Karpas-422 (cell line): ENCODE data around the gene ADAMTS9. TPM values are rescaled to one million over a fixed set of nuclear protein-coding genes. Genes with fewer than 3 reads are reported as not detected.
"Not testable (repeated sequence)": the region's sequence is repeated elsewhere in the genome, so short reads cannot be mapped to it uniquely, and the experiment has no call there.

ENCODE experiments used
- DNase-seq: peaks from one replicate; pipeline ENCODE4 v3.0.0-alpha.2; 2015
- H2AFZ ChIP-seq: fragments of 200-600 bp; sonication (generic); 2 replicates; pipeline ENCODE4 v1.6.1; 2014; ENCODE audit warnings: antibody characterized with exemption, low read length, mixed read lengths
- H3K27ac ChIP-seq: fragments of 200-600 bp; sonication (generic); 2 replicates; pipeline ENCODE4 v1.5.1; 2014; ENCODE audit warnings: mild to moderate bottlenecking, low read length, moderate library complexity
- H3K27me3 ChIP-seq: fragments of 200-600 bp; sonication (generic); 2 replicates; pipeline ENCODE4 v1.6.1; 2014; ENCODE audit warnings: low read length, mixed read lengths
- H3K36me3 ChIP-seq: fragments of 200-600 bp; sonication (generic); 2 replicates; pipeline ENCODE4 v1.6.1; 2014; ENCODE audit warnings: low read length, mixed read lengths; ENCODE audit not compliant: insufficient read depth
- H3K4me1 ChIP-seq: fragments of 200-600 bp; sonication (generic); 2 replicates; pipeline ENCODE4 v1.6.1; 2014; ENCODE audit warnings: mild to moderate bottlenecking, low read length, mixed read lengths
- H3K4me2 ChIP-seq: fragments of 200-600 bp; sonication (generic); 2 replicates; pipeline ENCODE4 v1.6.1; 2014; ENCODE audit warnings: low read length, low read depth, mild to moderate bottlenecking; ENCODE audit not compliant: poor library complexity, severe bottlenecking
- H3K4me3 ChIP-seq: fragments of 200-600 bp; sonication (generic); 2 replicates; pipeline ENCODE4 v1.5.1; 2014; ENCODE audit warnings: mild to moderate bottlenecking, antibody characterized with exemption, low read length, mixed read lengths
- H3K79me2 ChIP-seq: fragments of 200-600 bp; sonication (generic); 2 replicates; pipeline ENCODE4 v1.6.1; 2014; ENCODE audit warnings: mild to moderate bottlenecking, low read length, mixed read lengths
- H3K9ac ChIP-seq: fragments of 200-600 bp; sonication (generic); 2 replicates; pipeline ENCODE4 v1.6.0; 2014; ENCODE audit warnings: low read length
- H3K9me2 ChIP-seq: fragments of 200-600 bp; sonication (generic), shearing (Covaris generic); replicated peaks from 2 replicates; pipeline ENCODE4 v1.6.0; 2014; ENCODE audit warnings: mild to moderate bottlenecking, low read length, moderate library complexity; ENCODE audit not compliant: insufficient read depth
- H3K9me3 ChIP-seq: fragments of 300-700, 200-600 bp; sonication (generic); 2 replicates; pipeline ENCODE4 v1.6.1; 2014; ENCODE audit warnings: low read length, mixed read lengths
- H4K20me1 ChIP-seq: fragments of 200-600 bp; sonication (generic); 2 replicates; pipeline ENCODE4 v1.6.1; 2014; ENCODE audit warnings: mild to moderate bottlenecking, antibody characterized with exemption, low read length, low read depth; ENCODE audit not compliant: insufficient read depth
- total RNA-seq: library from RNA; depleted of rRNA; stranded (reverse); fragments of >200 nt; shearing (Covaris generic); gene quantifications from 2 replicates; pipeline ENCODE4 v1.2.3, GENCODE V29; 2014; ENCODE audit warnings: low replicate concordance

The ADAMTS9 gene
- total RNA-seq, 1 experiment from 2014 or later: not detected

- Histone ChIP-seq H3K36me3 (no peaks in the 10 kb centered on the region), H3K4me3 (no peak overlapping the region), H3K4me2 (no peak overlapping the region), H4K20me1 (no peaks in the 10 kb centered on the region), H3K79me2 (no peaks in the 10 kb centered on the region), H3K27me3 (no peaks in the 10 kb centered on the region), H2AFZ (no peak overlapping the region), H3K9ac (no peak overlapping the region), H3K27ac (no peak overlapping the region), H3K4me1 (no peaks in the 10 kb centered on the region), H3K9me3 (no peaks in the 10 kb centered on the region), H3K9me2 (no peaks in the 10 kb centered on the region)
- no peak for DNase-seq
These were observed 135.6 kb downstream of the ADAMTS9 start for GRCh38 chr3:64552160-64552559.

DNA sequence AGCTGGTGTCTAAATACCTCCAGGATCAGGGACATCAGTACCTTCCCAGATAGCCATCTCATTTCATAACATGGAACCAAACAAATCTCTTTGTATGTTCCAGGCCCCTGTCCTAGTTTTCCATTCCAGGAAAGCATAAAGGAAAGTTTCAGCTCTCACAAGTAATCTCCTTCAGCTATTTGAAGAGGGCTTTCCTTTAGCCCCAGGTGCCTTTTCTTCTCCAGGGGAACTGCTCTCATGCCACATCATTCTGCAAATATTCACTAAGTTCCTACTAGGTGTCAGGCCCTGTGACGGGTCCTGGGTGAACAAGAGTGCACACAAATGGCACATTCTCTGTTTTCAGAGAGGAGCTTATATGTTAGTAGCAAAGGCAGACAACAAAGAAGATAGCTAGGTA, 136.1 kb downstream of the ADAMTS9 start:
- H3K27ac ChIP-seq: no peak overlapping the region
- no peak for DNase-seq
- H3K27me3 ChIP-seq: no peaks in the 10 kb centered on the region
- H3K9me3 ChIP-seq: no peaks in the 10 kb centered on the region
- no peak overlapping the region for H3K4me3 ChIP-seq
- no peaks in the 10 kb centered on the region for H3K4me1 ChIP-seq
- H3K79me2 ChIP-seq: no peaks in the 10 kb centered on the region
- H3K4me2 ChIP-seq: no peak overlapping the region
- H3K36me3 ChIP-seq: no peaks in the 10 kb centered on the region
- H3K9me2 ChIP-seq: no peaks in the 10 kb centered on the region
- H3K9ac ChIP-seq: no peak overlapping the region
- H2AFZ ChIP-seq: no peak overlapping the region
- no peaks in the 10 kb centered on the region for H4K20me1 ChIP-seq

DNA sequence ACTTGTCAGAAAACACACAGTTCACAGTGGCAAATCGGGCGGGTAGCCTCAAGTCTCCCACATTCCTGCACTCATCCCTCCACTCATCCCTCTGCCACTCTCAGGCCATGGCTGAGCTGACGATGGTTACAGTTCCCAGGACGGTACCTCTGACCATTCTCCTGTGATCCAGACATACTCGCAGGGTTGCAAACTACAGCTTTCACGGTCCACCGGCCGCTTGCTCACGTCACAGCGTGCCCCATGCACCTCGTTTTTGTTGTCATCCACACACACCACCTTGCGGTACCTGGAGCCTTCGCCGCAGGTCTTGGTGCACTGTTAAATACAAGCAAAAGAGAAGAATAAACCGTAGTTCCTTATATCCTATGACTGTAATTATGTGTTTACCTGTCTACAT, 137.1 kb downstream of the ADAMTS9 start:
- no peak for DNase-seq
- no peak overlapping the region for H3K4me3 ChIP-seq
- no peak overlapping the region for H3K9ac ChIP-seq
- no peak overlapping the region for H3K4me2 ChIP-seq
- H3K9me3 ChIP-seq: no peaks in the 10 kb centered on the region
- no peaks in the 10 kb centered on the region for H3K79me2 ChIP-seq
- H2AFZ ChIP-seq: no peak overlapping the region
- no peaks in the 10 kb centered on the region for H3K27me3 ChIP-seq
- H3K9me2 ChIP-seq: no peaks in the 10 kb centered on the region
- no peaks in the 10 kb centered on the region for H3K4me1 ChIP-seq
- no peaks in the 10 kb centered on the region for H3K36me3 ChIP-seq
- no peaks in the 10 kb centered on the region for H4K20me1 ChIP-seq
- H3K27ac ChIP-seq: no peak overlapping the region

- DNase-seq: no peak
- Histone ChIP-seq H3K27ac (no peak overlapping the region), H3K9ac (no peak overlapping the region), H4K20me1 (no peaks in the 10 kb centered on the region), H3K4me1 (no peaks in the 10 kb centered on the region), H3K36me3 (no peaks in the 10 kb centered on the region), H2AFZ (no peak overlapping the region), H3K27me3 (no peaks in the 10 kb centered on the region), H3K79me2 (no peaks in the 10 kb centered on the region), H3K4me2 (no peak overlapping the region), H3K9me3 (no peaks in the 10 kb centered on the region), H3K9me2 (no peaks in the 10 kb centered on the region), H3K4me3 (no peak overlapping the region)
These were observed 137.9 kb downstream of the ADAMTS9 start for GRCh38 chr3:64549869-64550268.

DNA sequence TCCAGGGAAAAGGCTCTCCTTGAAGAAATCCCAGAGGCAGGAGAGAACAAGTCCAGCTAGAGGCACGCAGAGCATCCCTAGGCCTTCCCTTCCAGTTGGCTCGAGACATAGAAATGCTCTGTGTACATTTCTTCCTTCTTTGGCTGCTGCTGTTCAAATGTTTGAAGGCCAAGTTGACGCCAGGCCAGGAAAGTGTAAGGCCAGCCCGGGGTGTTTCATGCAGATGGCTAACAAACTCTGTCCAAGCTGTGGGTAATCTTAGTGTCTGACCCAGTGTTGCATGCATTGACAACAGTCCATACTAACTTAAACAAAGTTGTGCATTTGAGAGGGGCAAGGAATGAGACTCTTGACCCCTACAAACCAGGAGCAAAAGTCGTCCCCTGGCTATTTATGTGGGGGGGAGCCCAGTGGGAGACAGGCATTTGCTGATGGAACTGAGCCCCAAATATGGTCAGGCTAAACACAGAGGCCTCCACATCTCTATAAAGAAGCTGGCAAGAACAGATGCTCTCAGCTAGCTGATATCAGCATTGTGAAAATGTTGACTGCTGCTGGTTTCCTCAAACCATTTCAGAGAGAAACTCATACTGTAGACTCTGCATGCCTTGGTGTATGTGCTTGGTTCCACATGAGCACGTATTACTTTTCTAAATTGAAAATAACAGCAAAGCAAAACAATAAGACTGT, 139.5 kb downstream of the ADAMTS9 start:
- Histone ChIP-seq H2AFZ (no peak overlapping the region), H3K27ac (no peak overlapping the region), H3K79me2 (no peaks in the 10 kb centered on the region), H3K9me2 (no peaks in the 10 kb centered on the region), H3K9ac (no peak overlapping the region), H3K4me1 (no peaks in the 10 kb centered on the region), H3K4me2 (no peak overlapping the region), H3K27me3 (no peaks in the 10 kb centered on the region), H3K36me3 (no peaks in the 10 kb centered on the region), H3K9me3 (no peaks in the 10 kb centered on the region), H3K4me3 (no peak overlapping the region), H4K20me1 (no peaks in the 10 kb centered on the region)
- no peak for DNase-seq

DNA sequence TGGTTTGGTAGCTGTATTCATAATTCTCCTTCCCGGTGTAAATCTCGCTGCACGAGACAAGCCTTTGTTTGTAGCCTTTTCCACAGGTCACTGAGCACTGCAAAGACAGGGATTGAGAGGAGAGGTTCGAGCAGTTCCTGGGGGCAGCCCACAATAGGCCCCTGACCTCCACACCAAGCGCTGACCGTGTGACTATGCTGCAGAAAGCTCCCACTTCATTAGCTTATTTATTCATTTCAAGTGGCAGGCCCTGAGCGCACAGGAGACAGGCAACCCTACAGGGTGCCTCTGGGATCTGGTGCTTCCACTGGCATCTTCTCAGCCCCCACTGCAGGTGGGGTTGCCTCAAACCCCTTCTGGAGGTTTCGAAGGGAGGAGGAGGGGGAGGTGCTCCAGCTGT, 140.9 kb downstream of the ADAMTS9 start:
- Histone ChIP-seq H3K9ac (no peak overlapping the region), H3K36me3 (no peaks in the 10 kb centered on the region), H4K20me1 (no peaks in the 10 kb centered on the region), H3K4me1 (no peaks in the 10 kb centered on the region), H3K27ac (no peak overlapping the region), H3K4me3 (no peak overlapping the region), H3K9me3 (no peaks in the 10 kb centered on the region), H3K27me3 (no peaks in the 10 kb centered on the region), H3K4me2 (no peak overlapping the region), H3K79me2 (no peaks in the 10 kb centered on the region), H2AFZ (no peak overlapping the region), H3K9me2 (no peaks in the 10 kb centered on the region)
- DNase-seq: no peak

DNA sequence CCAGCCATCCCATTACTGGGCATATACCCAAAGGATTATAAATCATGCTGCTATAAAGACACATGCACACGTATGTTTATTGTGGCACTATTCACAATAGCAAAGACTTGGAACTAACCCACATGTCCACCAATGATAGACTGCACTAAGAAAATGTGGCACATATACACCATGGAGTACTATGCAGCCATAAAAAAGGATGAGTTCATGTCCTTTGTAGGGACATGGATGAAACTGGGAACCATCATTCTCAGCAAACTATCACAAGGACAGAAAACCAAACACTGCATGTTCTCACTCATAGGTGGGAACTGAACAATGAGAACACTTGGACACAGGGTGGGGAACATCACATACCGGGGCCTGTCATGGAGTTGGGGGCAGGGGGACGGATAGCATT, 142.6 kb downstream of the ADAMTS9 start:
- H3K4me1 ChIP-seq, H3K9ac ChIP-seq, H3K4me2 ChIP-seq, H3K4me3 ChIP-seq, H2AFZ ChIP-seq, H4K20me1 ChIP-seq, H3K79me2 ChIP-seq, DNase-seq, H3K9me2 ChIP-seq, H3K27ac ChIP-seq, H3K9me3 ChIP-seq, H3K36me3 ChIP-seq, H3K27me3 ChIP-seq: not testable (repeated sequence)

DNA sequence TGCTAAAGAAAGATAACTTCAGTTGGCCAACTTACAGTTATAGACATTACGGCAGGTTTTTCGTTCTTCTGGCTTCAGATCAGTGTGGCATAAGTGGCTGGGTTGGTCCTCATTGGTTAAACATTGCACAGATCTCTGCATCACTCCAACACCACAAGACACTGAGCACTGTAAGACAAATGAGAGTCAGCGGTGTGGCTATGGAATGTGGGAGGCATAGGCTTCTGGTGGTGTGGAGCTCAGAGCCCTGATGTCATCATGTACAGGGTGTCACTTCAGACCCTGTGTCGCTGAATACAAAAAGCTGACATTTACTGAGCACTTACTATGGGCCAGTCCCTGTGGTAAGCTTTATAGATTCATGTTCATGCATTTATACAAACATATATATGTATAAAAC, 146.0 kb downstream of the ADAMTS9 start:
- Histone ChIP-seq H4K20me1 (no peaks in the 10 kb centered on the region), H3K27ac (no peak overlapping the region), H3K36me3 (no peaks in the 10 kb centered on the region), H3K4me3 (no peak overlapping the region), H3K4me1 (no peaks in the 10 kb centered on the region), H2AFZ (no peak overlapping the region), H3K79me2 (no peaks in the 10 kb centered on the region), H3K4me2 (no peak overlapping the region), H3K9me2 (no peaks in the 10 kb centered on the region), H3K9ac (no peak overlapping the region), H3K27me3 (no peaks in the 10 kb centered on the region), H3K9me3 (no peaks in the 10 kb centered on the region)
- DNase-seq: no peak
